ENCODE data around the gene MPRIP. TPM values are rescaled to one million over a fixed set of nuclear protein-coding genes. Genes with fewer than 3 reads are reported as not detected.

Gene MPRIP
- total RNA-seq, 1 donor from 2014 or later = 275 TPM

DNA sequence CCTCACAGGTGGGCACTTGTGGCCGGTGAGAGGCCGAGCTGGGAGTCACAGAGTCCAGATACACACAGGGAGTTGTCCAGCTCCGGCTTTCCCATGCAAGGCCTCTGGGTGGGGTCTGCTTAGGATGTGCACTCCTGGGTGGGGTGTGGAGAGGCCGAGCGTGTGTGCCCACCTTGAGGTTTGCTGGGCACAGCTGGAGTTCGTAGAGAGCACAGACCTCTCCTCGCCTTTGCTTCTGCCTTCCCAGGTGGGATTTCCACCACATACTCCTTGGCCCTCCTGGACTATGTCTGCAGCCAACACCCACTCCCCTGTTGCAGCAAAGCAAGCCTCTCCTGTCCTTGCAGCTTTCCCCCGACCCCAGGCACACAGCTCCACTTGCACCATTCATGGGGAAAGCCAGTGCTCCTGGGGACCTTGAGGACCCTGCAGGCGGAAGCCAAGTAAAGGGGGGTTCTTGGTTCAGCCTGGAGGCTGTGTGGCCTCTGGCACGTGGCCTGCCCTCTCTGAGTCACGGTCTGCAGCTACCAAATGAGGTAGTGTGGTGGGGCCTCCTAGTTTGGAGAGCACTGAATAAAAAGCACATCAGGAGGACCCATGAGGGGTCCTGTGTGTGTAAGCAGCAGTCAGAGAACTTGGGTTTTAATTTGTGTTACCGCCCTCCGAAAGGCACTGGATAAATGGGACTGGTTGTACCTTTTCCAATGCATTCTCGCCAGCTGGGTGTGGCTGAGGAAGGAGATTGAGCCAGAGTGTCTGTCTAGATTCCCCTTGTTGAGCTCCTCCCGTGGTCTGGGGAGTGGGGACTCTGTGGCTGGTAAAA, 31.5 kb downstream of the MPRIP start:
- H3K9me3 Mint-ChIP-seq = peaks cover 6% of the 10 kb centered on the region
- H3K27me3 Mint-ChIP-seq = no peaks in the 10 kb centered on the region
- no peak overlapping the region for H3K4me3 Mint-ChIP-seq
- H3K4me1 Mint-ChIP-seq (ENCODE audit: unreplicated experiment) = peaks cover 61% of the 10 kb centered on the region
- peaks cover 27% of the 10 kb centered on the region for H3K36me3 Mint-ChIP-seq
- peak overlapping the region; percentile 92 for H3K27ac Mint-ChIP-seq
- no peak for TF ChIP-seq CTCF (conservative IDR thresholded peaks at IDR 0.05)
- no peak for DNase-seq (ENCODE audit: extremely low spot score, unreplicated experiment)

- no peak for DNase-seq (ENCODE audit: extremely low spot score, unreplicated experiment)
- Mint-ChIP-seq H3K4me3 (no peak overlapping the region), H3K36me3 (peaks cover 20% of the 10 kb centered on the region), H3K27me3 (no peaks in the 10 kb centered on the region), H3K27ac (peak overlapping the region; percentile 49), H3K9me3 (peaks cover 2% of the 10 kb centered on the region), H3K4me1 (ENCODE audit: unreplicated experiment) (peaks cover 70% of the 10 kb centered on the region)
- TF ChIP-seq CTCF (conservative IDR thresholded peaks at IDR 0.05) = no peak
Observed at GRCh38 chr17:17075125-17075781, 33.0 kb downstream of the MPRIP start.

- peak overlapping the region; percentile 49 for H3K27ac Mint-ChIP-seq
- H3K9me3 Mint-ChIP-seq = no peaks in the 10 kb centered on the region
- H3K4me1 Mint-ChIP-seq (ENCODE audit: unreplicated experiment) = peaks cover 70% of the 10 kb centered on the region
- DNase-seq (ENCODE audit: extremely low spot score, unreplicated experiment) = no peak
- no peaks in the 10 kb centered on the region for H3K27me3 Mint-ChIP-seq
- peak overlapping the region; percentile 63 for H3K4me3 Mint-ChIP-seq
- peaks cover 15% of the 10 kb centered on the region for H3K36me3 Mint-ChIP-seq
- TF ChIP-seq CTCF (conservative IDR thresholded peaks at IDR 0.05) = no peak
Observed at GRCh38 chr17:17076066-17076465, 33.8 kb downstream of the MPRIP start.

DNA sequence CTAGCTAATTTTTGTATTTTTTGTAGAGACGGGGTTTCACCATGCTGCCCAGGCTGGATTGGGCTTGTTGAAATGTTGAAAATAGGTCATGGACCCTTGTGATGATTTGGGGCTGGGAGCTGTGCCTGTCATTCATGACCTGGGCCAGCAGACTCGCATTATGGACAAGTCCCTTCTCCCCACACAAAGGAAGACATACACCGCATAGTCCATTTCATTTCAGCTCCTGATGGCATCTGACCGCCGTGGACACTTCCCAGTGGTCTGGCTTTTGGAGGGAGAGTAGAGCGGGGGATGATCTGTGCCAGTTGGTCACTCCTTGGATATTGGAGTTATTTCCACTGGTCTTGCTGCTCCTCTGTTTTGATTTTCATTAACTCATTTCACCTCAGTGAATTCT, 34.8 kb downstream of the MPRIP start:
- peaks cover 17% of the 10 kb centered on the region for H3K36me3 Mint-ChIP-seq
- no peaks in the 10 kb centered on the region for H3K27me3 Mint-ChIP-seq
- TF ChIP-seq CTCF (conservative IDR thresholded peaks at IDR 0.05) = no peak
- H3K27ac Mint-ChIP-seq = peak overlapping the region; percentile 58
- peaks cover 68% of the 10 kb centered on the region for H3K4me1 Mint-ChIP-seq (ENCODE audit: unreplicated experiment)
- H3K4me3 Mint-ChIP-seq = no peak overlapping the region
- DNase-seq (ENCODE audit: extremely low spot score, unreplicated experiment) = no peak
- H3K9me3 Mint-ChIP-seq = no peaks in the 10 kb centered on the region

GRCh38 chr17:17077861-17078732, 35.8 kb downstream of the MPRIP start:
- peak overlapping the region; percentile 32 for H3K4me3 Mint-ChIP-seq
- peaks cover 65% of the 10 kb centered on the region for H3K4me1 Mint-ChIP-seq (ENCODE audit: unreplicated experiment)

More at GRCh38 chr17:17077861-17078732, 35.8 kb downstream of the MPRIP start:
- DNase-seq (ENCODE audit: extremely low spot score, unreplicated experiment) = no peak
- no peak for TF ChIP-seq CTCF (conservative IDR thresholded peaks at IDR 0.05)
- Mint-ChIP-seq H3K9me3 (no peaks in the 10 kb centered on the region), H3K36me3 (peaks cover 23% of the 10 kb centered on the region), H3K27me3 (no peaks in the 10 kb centered on the region), H3K27ac (peak overlapping the region; percentile 79)

Data from type B pancreatic cell (in vitro differentiated cells).